ENCODE measurements around the gene ITPKC.

DNA sequence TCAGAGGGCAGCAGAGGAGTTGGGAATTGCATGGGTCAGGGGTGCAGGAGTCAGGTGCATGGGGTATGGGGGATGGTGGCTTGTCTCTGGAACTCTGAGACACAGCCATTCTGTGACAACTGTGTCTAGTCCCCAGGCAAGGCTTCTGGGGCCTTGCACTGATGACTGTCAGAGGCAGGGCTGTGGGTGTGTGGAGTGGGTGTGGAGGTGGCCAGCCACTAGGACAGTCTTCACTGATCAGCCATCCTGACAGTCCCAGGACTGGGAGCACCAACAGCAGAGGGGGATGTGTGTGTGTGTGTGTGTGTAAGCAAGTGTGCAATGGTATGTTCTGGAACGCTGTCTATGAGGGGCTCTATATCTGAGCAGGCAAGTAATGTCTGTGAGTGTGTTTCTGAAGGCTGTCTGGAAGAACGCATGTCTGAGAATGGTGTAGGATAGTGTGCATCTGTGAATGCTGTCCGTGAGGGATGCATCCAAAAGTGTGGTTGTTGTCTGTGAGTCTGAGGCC, 31.8 kb upstream of the ITPKC start:
- TF ChIP-seq MYC (IDR thresholded peaks at IDR 0.05; ENCODE audit: insufficient read depth, insufficient read length, insufficient replicate concordance, low read length, severe bottlenecking) (no peak), POLR2AphosphoS5 (IDR thresholded peaks at IDR 0.05; ENCODE audit: low read length) (no peak), ATF3 (IDR thresholded peaks at IDR 0.05; ENCODE audit: borderline replicate concordance, extremely low read depth, low read depth, low read length) (no peak), EP300 (IDR thresholded peaks at IDR 0.05; ENCODE audit: borderline replicate concordance in 1 of 2, control insufficient read depth in 1 of 2, low read depth in 2 of 2, low read length in 2 of 2) (no peak)

Data from GM12878 (cell line).